Prostate gland (tissue), 2 donors: ENCODE measurements around the gene SUSD1.

ENCODE experiments used
- CTCF ChIP-seq, 4 experiments: fragments of 200-600 bp in 2 of 4; fragments of 450-650 bp in 2 of 4; sonication (generic) in 2 of 4; IDR thresholded peaks; 1 replicate in 3 of 4; 2 replicates in 1 of 4; pipeline ENCODE4 v1.5.1; 2016 to 2019; ENCODE audit warnings: antibody characterized with exemption in 4 of 4, mild to moderate bottlenecking in 2 of 4, moderate library complexity in 2 of 4
- POLR2A ChIP-seq: fragments of 450-650 bp; IDR thresholded peaks from one replicate; pipeline ENCODE4 v1.6.1; 2016; ENCODE audit warnings: antibody characterized with exemption, mild to moderate bottlenecking
- POLR2AphosphoS5 ChIP-seq: sonication (generic); formaldehyde crosslinking; IDR thresholded peaks from one replicate; pipeline ENCODE4 v1.6.1; 2017; ENCODE audit warnings: antibody characterized with exemption

- TF ChIP-seq CTCF (IDR thresholded peaks at IDR 0.05) (no peak), POLR2A (no peak), POLR2AphosphoS5 (peak; percentile 12)
Measured at GRCh38 chr9:112119225-112120029, 55.7 kb downstream of the SUSD1 start.
